ENCODE measurements around the gene HOXB6.
A peak's percentile ranks its signal among the peaks of the same experiment; 100 is the strongest.

Gene HOXB6

DNA sequence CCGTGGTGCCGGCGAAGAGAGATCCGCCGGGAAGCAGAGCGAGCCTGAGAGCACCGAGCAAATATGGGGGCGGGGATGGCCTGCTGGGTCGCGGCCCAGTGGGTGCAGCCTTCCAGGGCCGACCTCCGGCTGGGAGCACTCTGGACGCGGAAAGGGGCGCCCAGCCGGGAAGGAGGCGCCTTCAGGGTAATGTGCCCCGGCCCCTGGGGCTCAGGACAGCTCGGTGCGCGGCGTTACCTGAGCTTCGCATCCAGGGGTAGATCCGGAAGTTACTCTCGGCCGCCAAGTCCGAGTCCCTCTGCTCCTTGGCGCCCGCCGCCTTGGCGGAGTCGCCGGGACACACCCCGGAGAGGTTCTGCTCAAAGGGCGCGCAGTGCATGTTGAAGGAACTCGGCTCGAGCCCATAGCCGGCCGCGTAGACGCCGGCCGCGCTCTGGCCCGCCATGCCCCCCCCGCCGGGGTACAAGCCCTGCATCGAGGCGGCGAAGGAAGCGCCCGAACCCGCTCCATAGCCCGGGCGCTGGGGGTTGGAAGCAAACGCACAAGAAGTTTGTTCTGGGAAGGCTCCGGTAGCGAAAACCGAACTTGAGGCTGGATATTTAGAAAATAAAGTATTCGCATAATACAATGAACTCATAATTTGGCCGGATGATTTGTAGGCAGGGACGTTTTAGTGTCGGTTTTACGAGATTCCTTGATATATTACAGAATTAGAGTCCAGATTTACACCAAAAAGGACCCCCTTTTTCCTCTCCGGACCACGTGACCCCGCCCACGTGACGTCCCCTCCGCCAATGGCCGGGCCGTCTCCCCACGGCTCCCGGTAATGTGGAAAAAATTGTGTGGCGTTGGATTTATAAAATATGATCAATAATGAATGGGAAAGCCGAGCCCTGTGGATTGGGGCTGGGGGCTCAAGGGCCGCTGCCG lies 5.8 kb upstream of the HOXB6 start, which contains the start of gene HOXB7:
TSS of gene HOXB7 (minus strand) at position 736 of the 930 bp plus-strand sequence. CDS start at position 637, 99 bp downstream.
- Histone ChIP-seq H3K36me3 (ENCODE audit: control insufficient read depth, insufficient read depth, low read length, severe bottlenecking) (no peaks in the 10 kb centered on the region), H3K4me1 (ENCODE audit: control insufficient read depth, insufficient read depth, low read length) (peaks cover 27% of the 10 kb centered on the region), H3K4me3 (ENCODE audit: low read length) (peak within 1 kb of the TSS; percentile 86), H3K9ac (ENCODE audit: low read length) (peak within 1 kb of the TSS; percentile 94), H3K27me3 (replicated peaks; ENCODE audit: control insufficient read depth, insufficient read depth, low read length) (peaks cover 4% of the 10 kb centered on the region), H3K9me3 (ENCODE audit: control insufficient read depth, low read length) (no peaks in the 10 kb centered on the region)
- no peak for DNase-seq (ENCODE audit: low read depth)

DNA sequence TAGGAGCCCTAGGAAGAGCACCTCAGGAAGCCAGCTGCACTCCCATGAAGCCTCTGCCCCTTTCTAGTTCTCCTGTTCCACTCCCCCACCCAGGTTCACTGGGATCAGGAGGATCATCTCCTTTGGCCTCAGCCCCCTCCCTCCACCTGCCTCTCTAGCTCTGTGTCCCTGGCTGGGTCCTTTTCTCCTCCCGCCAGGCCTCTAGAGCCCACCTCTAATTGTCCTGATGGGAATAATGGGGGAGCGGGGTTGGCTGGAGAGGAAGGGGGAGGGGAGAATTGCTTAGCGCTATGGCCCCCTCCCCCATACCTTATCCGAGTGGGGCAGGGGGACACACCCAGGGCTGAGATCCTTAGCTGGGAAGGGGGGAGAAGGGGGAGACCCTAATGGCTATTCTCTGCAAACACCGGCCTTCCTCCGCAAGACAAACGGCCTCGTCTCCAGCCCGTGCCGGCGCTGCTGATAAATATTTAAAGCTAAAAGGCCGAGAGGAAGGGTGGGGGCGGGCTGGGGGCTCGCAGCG lies 5.0 kb upstream of the HOXB6 start:
- Histone ChIP-seq H3K9me3 (ENCODE audit: control insufficient read depth, low read length) (no peaks in the 10 kb centered on the region), H3K36me3 (ENCODE audit: control insufficient read depth, insufficient read depth, low read length, severe bottlenecking) (no peaks in the 10 kb centered on the region), H3K4me1 (ENCODE audit: control insufficient read depth, insufficient read depth, low read length) (peaks cover 33% of the 10 kb centered on the region), H3K4me3 (ENCODE audit: low read length) (peak overlapping the region; percentile 86), H3K27me3 (replicated peaks; ENCODE audit: control insufficient read depth, insufficient read depth, low read length) (no peaks in the 10 kb centered on the region), H3K9ac (ENCODE audit: low read length) (peak overlapping the region; percentile 94)
- no peak for DNase-seq (ENCODE audit: low read depth)

DNA sequence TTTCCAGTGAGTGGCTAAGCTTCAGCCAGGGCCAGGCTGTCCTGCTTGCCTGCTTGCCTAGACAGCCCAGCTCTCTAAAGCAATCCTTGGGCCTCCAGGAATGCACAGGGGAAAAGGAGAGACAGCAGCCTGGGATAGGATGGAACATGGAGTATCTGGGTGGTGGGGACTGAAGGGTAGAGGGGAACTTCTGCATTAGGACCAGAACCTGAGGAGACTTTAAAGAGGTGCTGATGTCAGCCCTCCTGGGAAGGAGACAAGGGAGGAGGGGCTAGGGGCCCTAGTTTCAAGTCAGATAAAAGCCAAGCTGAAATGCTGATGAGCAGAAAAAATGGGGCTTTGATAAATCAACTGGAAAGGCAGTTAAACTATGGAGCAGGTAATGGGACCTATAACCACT lies 4.2 kb upstream of the HOXB6 start:
- peak overlapping the region; percentile 94 for H3K9ac ChIP-seq (ENCODE audit: low read length)

GRCh38 chr17:48608494-48608834 lies 3.7 kb upstream of the HOXB6 start:
- no peak overlapping the region for H3K4me3 ChIP-seq (ENCODE audit: low read length)
- H3K36me3 ChIP-seq (ENCODE audit: control insufficient read depth, insufficient read depth, low read length, severe bottlenecking), result no peaks in the 10 kb centered on the region
- H3K27me3 ChIP-seq (replicated peaks; ENCODE audit: control insufficient read depth, insufficient read depth, low read length), result no peaks in the 10 kb centered on the region

More for the DNA sequence above, 4.2 kb upstream of the HOXB6 start:
- peak overlapping the region; percentile 86 for H3K4me3 ChIP-seq (ENCODE audit: low read length)
- no peak for DNase-seq (ENCODE audit: low read depth)
- H3K36me3 ChIP-seq (ENCODE audit: control insufficient read depth, insufficient read depth, low read length, severe bottlenecking), result no peaks in the 10 kb centered on the region
- no peaks in the 10 kb centered on the region for H3K9me3 ChIP-seq (ENCODE audit: control insufficient read depth, low read length)
- no peaks in the 10 kb centered on the region for H3K27me3 ChIP-seq (replicated peaks; ENCODE audit: control insufficient read depth, insufficient read depth, low read length)
- H3K4me1 ChIP-seq (ENCODE audit: control insufficient read depth, insufficient read depth, low read length), result peaks cover 33% of the 10 kb centered on the region

DNA sequence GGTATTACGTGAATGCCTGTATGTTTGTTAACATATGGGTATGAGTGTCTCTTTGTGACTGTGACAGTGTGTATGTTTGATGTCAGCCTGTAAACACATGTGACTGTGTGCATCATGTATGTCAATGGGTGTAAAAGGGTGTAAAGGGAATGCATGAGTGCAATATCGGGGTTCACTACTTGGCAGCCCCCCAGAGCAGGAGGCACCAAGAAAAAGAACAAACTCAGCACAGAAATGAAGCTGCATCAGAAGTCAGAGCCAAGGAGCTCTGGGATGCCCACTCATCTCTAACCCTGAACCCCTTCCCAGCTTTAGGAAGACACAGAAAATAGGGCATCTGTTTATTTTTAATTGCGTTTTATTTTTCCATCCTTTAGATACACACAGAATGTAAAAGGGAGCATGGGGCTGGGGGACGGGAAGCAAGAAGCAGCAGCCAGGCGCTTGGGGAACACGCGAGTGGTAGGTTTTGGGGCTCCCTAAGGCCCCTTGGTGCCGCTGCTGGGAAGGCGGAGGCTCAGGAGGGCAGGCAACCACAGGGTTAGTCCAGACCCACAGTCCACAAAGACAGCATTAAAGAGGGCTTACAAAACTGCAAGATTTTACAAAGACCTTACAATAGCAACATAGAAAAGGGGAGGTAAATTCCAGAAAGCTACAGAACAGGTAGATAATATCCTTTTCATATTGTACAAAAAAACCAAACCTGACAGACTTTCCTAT lies 2.3 kb upstream of the HOXB6 start:
- Histone ChIP-seq H3K4me3 (ENCODE audit: low read length) (no peak overlapping the region), H3K9ac (ENCODE audit: low read length) (peak overlapping the region; percentile 97), H3K27me3 (replicated peaks; ENCODE audit: control insufficient read depth, insufficient read depth, low read length) (no peaks in the 10 kb centered on the region), H3K4me1 (ENCODE audit: control insufficient read depth, insufficient read depth, low read length) (peaks cover 39% of the 10 kb centered on the region), H3K9me3 (ENCODE audit: control insufficient read depth, low read length) (no peaks in the 10 kb centered on the region), H3K36me3 (ENCODE audit: control insufficient read depth, insufficient read depth, low read length, severe bottlenecking) (no peaks in the 10 kb centered on the region)
- DNase-seq (ENCODE audit: low read depth), result no peak

More at GRCh38 chr17:48608494-48608834, 3.7 kb upstream of the HOXB6 start:
- DNase-seq (ENCODE audit: low read depth), result no peak
- Histone ChIP-seq H3K9me3 (ENCODE audit: control insufficient read depth, low read length) (no peaks in the 10 kb centered on the region), H3K4me1 (ENCODE audit: control insufficient read depth, insufficient read depth, low read length) (peaks cover 33% of the 10 kb centered on the region), H3K9ac (ENCODE audit: low read length) (peak overlapping the region; percentile 94)

- Histone ChIP-seq H3K4me3 (ENCODE audit: low read length) (no peak overlapping the region), H3K9ac (ENCODE audit: low read length) (peak overlapping the region; percentile 97), H3K27me3 (replicated peaks; ENCODE audit: control insufficient read depth, insufficient read depth, low read length) (no peaks in the 10 kb centered on the region), H3K36me3 (ENCODE audit: control insufficient read depth, insufficient read depth, low read length, severe bottlenecking) (no peaks in the 10 kb centered on the region), H3K9me3 (ENCODE audit: control insufficient read depth, low read length) (no peaks in the 10 kb centered on the region), H3K4me1 (ENCODE audit: control insufficient read depth, insufficient read depth, low read length) (peaks cover 44% of the 10 kb centered on the region)
- DNase-seq (ENCODE audit: low read depth), result no peak
Observed at GRCh38 chr17:48605991-48606891, 1.5 kb upstream of the HOXB6 start.

DNA sequence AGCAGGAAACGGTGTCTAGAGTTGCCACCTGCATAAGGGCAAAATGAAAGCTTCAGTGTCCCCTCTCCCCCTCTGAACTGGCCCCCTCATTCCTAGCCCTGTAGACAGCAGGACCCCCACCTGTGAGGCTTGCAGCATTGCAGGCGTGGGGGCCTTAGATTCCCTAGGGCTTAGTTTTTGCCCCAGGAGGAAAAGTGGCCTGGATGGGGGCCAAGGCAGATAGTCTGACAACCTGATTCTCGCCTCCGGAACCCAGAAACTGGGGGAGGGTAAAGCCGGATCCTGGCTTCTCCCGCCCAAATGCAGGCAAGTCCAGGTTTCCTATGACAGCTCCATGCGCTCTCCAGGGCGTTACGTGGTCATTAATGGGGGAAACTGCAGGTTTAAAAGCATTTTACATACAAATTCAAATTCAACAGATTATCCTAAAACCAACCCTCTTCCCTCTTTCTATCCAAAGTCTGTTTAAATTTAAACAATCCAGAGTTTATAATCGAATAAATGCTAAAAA lies 678 bp upstream of the HOXB6 start:
- no peaks in the 10 kb centered on the region for H3K9me3 ChIP-seq (ENCODE audit: control insufficient read depth, low read length)
- peak overlapping the region; percentile 97 for H3K9ac ChIP-seq (ENCODE audit: low read length)
- DNase-seq (ENCODE audit: low read depth), result no peak
- peaks cover 47% of the 10 kb centered on the region for H3K4me1 ChIP-seq (ENCODE audit: control insufficient read depth, insufficient read depth, low read length)
- H3K4me3 ChIP-seq (ENCODE audit: low read length), result peak overlapping the region; percentile 95
- no peaks in the 10 kb centered on the region for H3K27me3 ChIP-seq (replicated peaks; ENCODE audit: control insufficient read depth, insufficient read depth, low read length)
- H3K36me3 ChIP-seq (ENCODE audit: control insufficient read depth, insufficient read depth, low read length, severe bottlenecking), result no peaks in the 10 kb centered on the region

DNA sequence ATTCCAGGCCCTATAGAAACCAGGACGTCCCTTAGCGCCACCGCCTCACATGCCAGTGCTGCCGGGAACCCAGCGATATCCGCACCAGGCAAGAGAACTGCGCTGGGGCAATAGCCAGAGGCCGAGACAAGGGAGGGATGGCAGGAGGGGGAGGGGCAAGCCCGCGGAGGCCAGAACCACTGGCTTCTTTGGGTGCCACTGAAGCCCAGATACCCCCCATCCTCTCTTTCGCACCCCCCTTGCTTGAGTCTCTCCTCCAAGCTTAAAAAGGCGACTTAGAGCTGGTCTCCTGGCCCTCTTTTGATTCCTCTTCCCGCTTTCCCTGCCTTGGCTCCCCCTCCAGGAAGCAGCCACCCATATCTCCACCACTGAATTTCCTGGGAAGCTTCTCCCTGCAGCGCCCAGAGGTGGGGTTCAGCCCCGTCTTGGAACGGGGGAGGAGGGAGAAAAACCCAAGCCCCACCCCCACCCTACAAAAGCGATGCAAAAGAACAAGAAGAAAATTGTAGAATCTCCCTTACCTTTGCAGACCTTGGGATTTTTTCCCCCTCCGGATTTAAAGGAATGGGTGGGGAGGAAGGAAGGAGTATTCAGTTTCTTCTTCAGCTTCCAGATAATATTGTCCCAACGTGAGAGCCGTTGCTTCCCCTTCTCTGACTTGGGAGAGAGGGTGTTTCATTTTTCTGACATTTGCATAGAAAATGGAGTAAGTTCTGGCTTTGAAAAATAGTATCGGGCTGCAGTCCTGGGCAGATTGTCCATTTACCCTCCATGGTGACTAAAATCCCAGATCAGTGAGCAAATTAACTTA lies 622 bp downstream of the HOXB6 start:
- H3K4me1 ChIP-seq (ENCODE audit: control insufficient read depth, insufficient read depth, low read length), result peaks cover 41% of the 10 kb centered on the region
- no peaks in the 10 kb centered on the region for H3K36me3 ChIP-seq (ENCODE audit: control insufficient read depth, insufficient read depth, low read length, severe bottlenecking)
- H3K4me3 ChIP-seq (ENCODE audit: low read length), result peak overlapping the region; percentile 95
- no peaks in the 10 kb centered on the region for H3K27me3 ChIP-seq (replicated peaks; ENCODE audit: control insufficient read depth, insufficient read depth, low read length)
- peak overlapping the region; percentile 97 for H3K9ac ChIP-seq (ENCODE audit: low read length)
- H3K9me3 ChIP-seq (ENCODE audit: control insufficient read depth, low read length), result no peaks in the 10 kb centered on the region
- DNase-seq (ENCODE audit: low read depth), result no peak

GRCh38 chr17:48601539-48602425 lies 3.0 kb downstream of the HOXB6 start:
- H3K9me3 ChIP-seq (ENCODE audit: control insufficient read depth, low read length), result no peaks in the 10 kb centered on the region
- H3K27me3 ChIP-seq (replicated peaks; ENCODE audit: control insufficient read depth, insufficient read depth, low read length), result no peaks in the 10 kb centered on the region
- peaks cover 49% of the 10 kb centered on the region for H3K4me1 ChIP-seq (ENCODE audit: control insufficient read depth, insufficient read depth, low read length)
- no peak for DNase-seq (ENCODE audit: low read depth)
- H3K9ac ChIP-seq (ENCODE audit: low read length), result peak overlapping the region; percentile 97
- peak overlapping the region; percentile 95 for H3K4me3 ChIP-seq (ENCODE audit: low read length)
- H3K36me3 ChIP-seq (ENCODE audit: control insufficient read depth, insufficient read depth, low read length, severe bottlenecking), result no peaks in the 10 kb centered on the region
